Astrocyte of the spinal cord (primary cell): ENCODE results near the gene SLC1A1.

Experiments
- DNase-seq: peaks from one replicate; pipeline ENCODE4 v3.0.0; 2011; ENCODE audit warnings: low read depth, low spot score
- H3K4me3 ChIP-seq: 2 replicates; pipeline ENCODE4 v1.5.1; 2011; ENCODE audit warnings: low read depth, mild to moderate bottlenecking, low read length, moderate library complexity
- in situ Hi-C: cut with HindIII; loops from 2 replicates; pipeline ENCODE4 v1.10.0; 2017; ENCODE audit warnings: low sequenced_read_pairs
- TF ChIP-seq, protein P1 (sequence below): IDR thresholded peaks from 2 replicates; pipeline ENCODE4 v1.5.1; 2012; ENCODE audit warnings: low read depth, mild to moderate bottlenecking, low read length, inconsistent platforms

Gene SLC1A1

DNA sequence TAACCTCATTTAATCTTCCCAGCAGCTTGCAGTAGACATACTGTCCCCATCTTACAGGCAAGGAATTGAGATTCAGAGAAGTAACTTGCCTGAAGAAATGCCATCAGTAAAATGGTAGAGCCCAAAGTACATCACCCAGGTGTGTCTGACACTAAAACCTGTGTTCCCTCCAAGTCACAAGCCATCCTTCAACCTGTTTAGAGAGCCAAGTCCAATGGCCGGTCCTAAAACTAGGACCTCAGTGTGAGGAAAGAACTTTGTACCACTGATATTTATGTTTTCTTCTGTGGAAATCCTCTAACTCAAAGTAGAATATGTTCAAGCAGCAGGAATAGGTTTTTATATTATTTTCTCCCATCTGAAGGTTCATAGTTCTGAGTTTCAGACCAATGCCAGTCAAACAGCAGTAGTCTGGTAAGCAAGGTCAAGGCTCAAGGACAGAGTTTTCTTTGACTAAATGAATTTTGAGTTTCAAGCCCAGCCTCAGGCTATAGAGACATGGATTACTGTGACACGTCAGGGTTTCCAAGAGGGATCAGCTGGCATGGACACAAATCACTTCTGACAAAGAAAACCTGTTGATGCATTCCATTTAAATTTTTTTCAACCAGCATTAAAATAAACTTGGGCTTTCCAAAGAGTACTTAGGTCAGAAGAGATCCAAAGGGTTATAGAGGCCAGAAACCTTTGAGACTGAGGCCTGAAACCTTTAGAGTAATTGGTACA is 90.9 kb downstream of the SLC1A1 start:
- TF ChIP-seq, protein P1, sequence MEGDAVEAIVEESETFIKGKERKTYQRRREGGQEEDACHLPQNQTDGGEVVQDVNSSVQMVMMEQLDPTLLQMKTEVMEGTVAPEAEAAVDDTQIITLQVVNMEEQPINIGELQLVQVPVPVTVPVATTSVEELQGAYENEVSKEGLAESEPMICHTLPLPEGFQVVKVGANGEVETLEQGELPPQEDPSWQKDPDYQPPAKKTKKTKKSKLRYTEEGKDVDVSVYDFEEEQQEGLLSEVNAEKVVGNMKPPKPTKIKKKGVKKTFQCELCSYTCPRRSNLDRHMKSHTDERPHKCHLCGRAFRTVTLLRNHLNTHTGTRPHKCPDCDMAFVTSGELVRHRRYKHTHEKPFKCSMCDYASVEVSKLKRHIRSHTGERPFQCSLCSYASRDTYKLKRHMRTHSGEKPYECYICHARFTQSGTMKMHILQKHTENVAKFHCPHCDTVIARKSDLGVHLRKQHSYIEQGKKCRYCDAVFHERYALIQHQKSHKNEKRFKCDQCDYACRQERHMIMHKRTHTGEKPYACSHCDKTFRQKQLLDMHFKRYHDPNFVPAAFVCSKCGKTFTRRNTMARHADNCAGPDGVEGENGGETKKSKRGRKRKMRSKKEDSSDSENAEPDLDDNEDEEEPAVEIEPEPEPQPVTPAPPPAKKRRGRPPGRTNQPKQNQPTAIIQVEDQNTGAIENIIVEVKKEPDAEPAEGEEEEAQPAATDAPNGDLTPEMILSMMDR = no peak
- H3K4me3 ChIP-seq = no peak overlapping the region
- no peak for DNase-seq
- in situ Hi-C loops = no loop called here

DNA sequence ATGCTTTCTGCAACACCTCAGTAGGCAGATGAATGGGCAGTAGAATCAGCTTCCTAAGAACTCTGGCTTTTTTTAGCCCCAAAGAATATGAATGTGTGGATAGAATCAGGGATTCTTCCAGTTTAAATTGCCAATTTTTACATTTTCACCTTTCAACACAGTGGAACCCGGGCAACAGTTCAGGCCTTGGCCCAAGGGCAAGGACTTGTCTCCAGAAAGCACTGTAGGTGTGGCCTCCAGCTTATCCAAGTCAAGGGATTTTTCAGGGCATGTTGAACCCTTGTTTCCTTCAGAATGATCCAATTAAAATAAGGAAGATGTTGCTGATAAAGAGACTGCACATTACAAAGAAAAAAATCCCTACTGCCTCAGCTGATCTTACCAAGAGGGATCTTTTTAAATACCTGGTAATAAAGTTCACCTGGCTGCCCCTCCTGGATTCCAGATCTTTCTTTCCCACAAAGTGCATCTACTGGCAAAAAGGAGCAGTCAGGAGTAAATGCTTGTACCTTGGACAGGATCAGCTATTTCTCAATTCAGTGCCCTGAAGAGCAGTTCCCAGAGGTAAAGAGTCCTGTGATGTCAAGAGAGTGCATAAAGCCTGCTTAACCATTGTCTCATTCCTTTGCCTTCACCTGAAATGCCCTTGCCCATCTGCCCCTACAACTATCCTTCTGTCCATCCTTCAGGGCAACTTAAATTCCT is 91.7 kb downstream of the SLC1A1 start:
- TF ChIP-seq, protein P1 = no peak
- no peak for DNase-seq
- in situ Hi-C loops = no loop called here

DNA sequence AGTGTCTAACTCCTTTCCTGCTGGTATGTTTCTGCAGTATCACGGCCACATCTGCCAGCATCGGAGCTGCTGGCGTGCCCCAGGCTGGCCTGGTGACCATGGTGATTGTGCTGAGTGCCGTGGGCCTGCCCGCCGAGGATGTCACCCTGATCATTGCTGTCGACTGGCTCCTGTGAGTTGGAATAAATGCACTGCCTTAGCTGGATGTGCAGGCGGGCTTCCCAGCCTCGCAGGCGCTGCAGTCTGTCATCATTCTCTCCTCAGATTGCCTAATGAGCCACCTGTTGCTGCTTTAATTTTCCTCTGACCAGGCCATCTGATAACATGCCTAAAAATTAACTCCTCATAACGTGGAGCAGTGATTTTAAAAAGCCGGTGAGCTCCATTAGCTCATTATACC is 92.7 kb downstream of the SLC1A1 start:
- in situ Hi-C loops = no loop called here
- no peak for DNase-seq
- no peak overlapping the region for H3K4me3 ChIP-seq
- TF ChIP-seq, protein P1 = no peak

More for the DNA sequence above, 91.7 kb downstream of the SLC1A1 start:
- H3K4me3 ChIP-seq = no peak overlapping the region

DNA sequence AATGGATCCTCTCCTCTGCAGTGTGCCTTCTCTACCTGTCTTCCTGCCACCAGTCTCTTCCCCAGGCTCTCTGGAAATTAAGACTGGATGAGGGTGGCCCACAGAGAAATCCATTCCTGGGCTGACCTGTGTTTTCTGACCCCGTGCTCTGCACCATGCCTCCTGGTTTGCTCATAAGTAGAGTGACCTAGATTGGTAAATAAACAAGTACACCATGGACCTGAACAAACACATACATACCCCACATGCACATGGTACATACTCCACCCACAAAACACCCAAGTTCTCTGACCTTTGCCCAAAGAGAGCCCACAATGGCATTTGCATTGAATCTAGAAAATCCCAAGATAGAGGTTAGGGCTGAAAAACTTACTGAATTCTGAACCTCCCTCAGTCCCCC is 94.4 kb downstream of the SLC1A1 start:
- in situ Hi-C loops = no loop called here
- TF ChIP-seq, protein P1 = no peak
- H3K4me3 ChIP-seq = no peak overlapping the region
- no peak for DNase-seq

- TF ChIP-seq, protein P1 = no peak
- in situ Hi-C loops = no loop called here
- no peak for DNase-seq
- H3K4me3 ChIP-seq = no peak overlapping the region
These were observed 94.9 kb downstream of the SLC1A1 start for GRCh38 chr9:4585135-4585534.

GRCh38 chr9:4588721-4589120 is 98.5 kb downstream of the SLC1A1 start:
- TF ChIP-seq, protein P1 = no peak
- no peak overlapping the region for H3K4me3 ChIP-seq
- in situ Hi-C loops = no loop called here
- DNase-seq = peak; percentile 13
